Medulla oblongata (tissue), 1 donor: ENCODE measurements around the gene ELMOD1.

Experiments
- DNase-seq: peaks from one replicate; pipeline ENCODE4 v3.0.0-alpha.2; 2015; ENCODE audit errors: extremely low spot score

Gene ELMOD1

GRCh38 chr11:107688322-107688918, 97.5 kb downstream of the ELMOD1 start:
- DNase-seq, result no peak

- DNase-seq, result peak; percentile 85
Measured at GRCh38 chr11:107689317-107690202, 98.6 kb downstream of the ELMOD1 start.

GRCh38 chr11:107691000-107691750, 100.2 kb downstream of the ELMOD1 start:
- DNase-seq, result no peak

- no peak for DNase-seq
Measured at GRCh38 chr11:107695446-107695845, 104.5 kb downstream of the ELMOD1 start.

- no peak for DNase-seq
Measured at GRCh38 chr11:107696140-107696539, 105.2 kb downstream of the ELMOD1 start.

- no peak for DNase-seq
Measured at GRCh38 chr11:107697291-107697690, 106.3 kb downstream of the ELMOD1 start.

- no peak for DNase-seq
Measured at GRCh38 chr11:107699371-107700285, 108.7 kb downstream of the ELMOD1 start.

- DNase-seq, result no peak
Measured at GRCh38 chr11:107702109-107702660, 111.2 kb downstream of the ELMOD1 start.

- DNase-seq, result no peak
Measured at GRCh38 chr11:107702723-107703122, 111.8 kb downstream of the ELMOD1 start.

- DNase-seq, result no peak
Measured at GRCh38 chr11:107704451-107704850, 113.5 kb downstream of the ELMOD1 start.

- no peak for DNase-seq
Measured at GRCh38 chr11:107705027-107705426, 114.1 kb downstream of the ELMOD1 start.

- DNase-seq, result no peak
Measured at GRCh38 chr11:107706531-107706930, 115.6 kb downstream of the ELMOD1 start.

GRCh38 chr11:107707215-107707671, 116.3 kb downstream of the ELMOD1 start:
- no peak for DNase-seq

GRCh38 chr11:107707807-107708206, 116.9 kb downstream of the ELMOD1 start:
- no peak for DNase-seq

- DNase-seq, result no peak
Measured at GRCh38 chr11:107708792-107709191, 117.8 kb downstream of the ELMOD1 start.

- DNase-seq, result no peak
Measured at GRCh38 chr11:107710301-107710700, 119.4 kb downstream of the ELMOD1 start.

GRCh38 chr11:107711861-107712755, 121.2 kb downstream of the ELMOD1 start, which contains the start of gene SLN:
Gene SLN (minus strand): TSS chr11:107712056.
- DNase-seq, result no peak

- DNase-seq, result no peak
Measured at GRCh38 chr11:107713009-107713408, 122.1 kb downstream of the ELMOD1 start.
